Neutrophil (primary cell): ENCODE data around the gene TMEM164.

Experiments
- H3K27ac ChIP-seq: fragments of 200-600 bp; sonication (generic); 2 replicates; pipeline ENCODE4 v1.5.1; 2016; ENCODE audit warnings: mild to moderate bottlenecking, moderate library complexity
- H3K27me3 ChIP-seq: fragments of 200-600 bp; sonication (generic); 2 replicates; pipeline ENCODE4 v1.6.0; 2016; ENCODE audit warnings: mild to moderate bottlenecking
- H3K36me3 ChIP-seq: fragments of 200-600 bp; sonication (generic); 2 replicates; pipeline ENCODE4 v1.5.1; 2017
- H3K4me1 ChIP-seq, 2 experiments: fragments of 200-600 bp in 1 of 2; sonication (generic) in 1 of 2; 1 replicate in 1 of 2; 2 replicates in 1 of 2; pipeline versions ENCODE4 v1.5.1 to v1.6.1; 2013 to 2016; ENCODE audit warnings: low read depth in 1 of 2, low read length in 1 of 2, mild to moderate bottlenecking in 1 of 2, moderate library complexity in 1 of 2; ENCODE audit not compliant: control insufficient read depth in 1 of 2, insufficient read depth in 1 of 2
- H3K4me3 ChIP-seq, 2 experiments: fragments of 200-600 bp in 1 of 2; sonication (generic) in 1 of 2; 1 replicate in 1 of 2; 2 replicates in 1 of 2; pipeline ENCODE4 v1.5.1; 2013 to 2016; ENCODE audit warnings: low read depth in 1 of 2, low read length in 1 of 2, mild to moderate bottlenecking in 1 of 2, moderate library complexity in 1 of 2
- H3K9me3 ChIP-seq: fragments of 200-600 bp; sonication (generic); 2 replicates; pipeline ENCODE4 v1.5.1; 2016
- TF ChIP-seq, protein P1 (sequence below): fragments of 200-600 bp; sonication (generic); IDR thresholded peaks from 2 replicates; pipeline ENCODE4 v1.5.1; 2016; ENCODE audit warnings: antibody characterized with exemption

TMEM164 gene

DNA sequence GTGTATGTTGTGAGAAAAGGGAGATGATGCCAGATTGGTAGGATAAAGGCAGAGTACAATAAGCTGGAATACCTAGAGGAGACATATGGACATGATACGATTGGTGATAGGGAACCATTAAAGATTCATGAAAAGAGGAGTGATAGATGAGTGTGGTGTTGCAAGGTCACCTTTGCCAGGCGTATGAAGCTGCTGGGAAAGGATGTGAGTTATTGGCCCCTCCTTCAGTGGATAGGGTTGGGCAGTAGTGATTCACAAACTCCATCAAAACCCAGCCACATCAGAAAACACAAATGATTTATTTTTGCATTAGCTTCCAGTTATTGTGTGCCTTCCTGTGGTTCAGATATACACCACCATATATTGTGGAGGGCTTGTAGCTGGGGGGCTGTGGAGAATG, 34.3 kb downstream of the TMEM164 start:
- TF ChIP-seq, protein P1, sequence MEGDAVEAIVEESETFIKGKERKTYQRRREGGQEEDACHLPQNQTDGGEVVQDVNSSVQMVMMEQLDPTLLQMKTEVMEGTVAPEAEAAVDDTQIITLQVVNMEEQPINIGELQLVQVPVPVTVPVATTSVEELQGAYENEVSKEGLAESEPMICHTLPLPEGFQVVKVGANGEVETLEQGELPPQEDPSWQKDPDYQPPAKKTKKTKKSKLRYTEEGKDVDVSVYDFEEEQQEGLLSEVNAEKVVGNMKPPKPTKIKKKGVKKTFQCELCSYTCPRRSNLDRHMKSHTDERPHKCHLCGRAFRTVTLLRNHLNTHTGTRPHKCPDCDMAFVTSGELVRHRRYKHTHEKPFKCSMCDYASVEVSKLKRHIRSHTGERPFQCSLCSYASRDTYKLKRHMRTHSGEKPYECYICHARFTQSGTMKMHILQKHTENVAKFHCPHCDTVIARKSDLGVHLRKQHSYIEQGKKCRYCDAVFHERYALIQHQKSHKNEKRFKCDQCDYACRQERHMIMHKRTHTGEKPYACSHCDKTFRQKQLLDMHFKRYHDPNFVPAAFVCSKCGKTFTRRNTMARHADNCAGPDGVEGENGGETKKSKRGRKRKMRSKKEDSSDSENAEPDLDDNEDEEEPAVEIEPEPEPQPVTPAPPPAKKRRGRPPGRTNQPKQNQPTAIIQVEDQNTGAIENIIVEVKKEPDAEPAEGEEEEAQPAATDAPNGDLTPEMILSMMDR = no peak
- H3K9me3 ChIP-seq = no peaks in the 10 kb centered on the region
- H3K4me1 ChIP-seq = peaks cover 18 to 22% of the 10 kb centered on the region in 2 experiments
- H3K36me3 ChIP-seq = no peaks in the 10 kb centered on the region
- H3K4me3 ChIP-seq = no peak overlapping the region
- no peaks in the 10 kb centered on the region for H3K27me3 ChIP-seq
- peak overlapping the region; percentile 61 for H3K27ac ChIP-seq

DNA sequence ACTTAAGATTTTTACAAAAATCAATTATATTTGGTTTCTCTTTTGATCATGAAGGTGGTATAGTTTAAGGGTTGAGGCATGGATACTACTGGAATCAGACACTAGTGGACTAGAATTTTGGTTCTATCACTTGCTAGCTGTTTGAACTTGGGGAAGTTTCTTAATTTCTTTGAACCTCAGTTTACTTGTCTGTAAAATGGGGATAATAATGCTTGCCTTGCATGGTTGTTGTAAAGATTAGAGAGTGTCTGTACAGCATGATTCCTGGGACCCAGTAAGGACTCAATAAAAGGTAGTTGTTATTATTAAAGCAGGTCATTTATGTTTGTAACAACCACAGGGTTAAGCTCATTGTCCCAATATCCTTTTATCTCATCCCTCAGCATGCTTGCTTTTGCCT, 36.0 kb downstream of the TMEM164 start:
- Histone ChIP-seq H3K27ac (no peak overlapping the region), H3K27me3 (no peaks in the 10 kb centered on the region), H3K4me3 (no peak overlapping the region), H3K36me3 (no peaks in the 10 kb centered on the region), H3K9me3 (no peaks in the 10 kb centered on the region), H3K4me1 (peaks cover 30 to 39% of the 10 kb centered on the region in 2 experiments)
- TF ChIP-seq, protein P1 = no peak

DNA sequence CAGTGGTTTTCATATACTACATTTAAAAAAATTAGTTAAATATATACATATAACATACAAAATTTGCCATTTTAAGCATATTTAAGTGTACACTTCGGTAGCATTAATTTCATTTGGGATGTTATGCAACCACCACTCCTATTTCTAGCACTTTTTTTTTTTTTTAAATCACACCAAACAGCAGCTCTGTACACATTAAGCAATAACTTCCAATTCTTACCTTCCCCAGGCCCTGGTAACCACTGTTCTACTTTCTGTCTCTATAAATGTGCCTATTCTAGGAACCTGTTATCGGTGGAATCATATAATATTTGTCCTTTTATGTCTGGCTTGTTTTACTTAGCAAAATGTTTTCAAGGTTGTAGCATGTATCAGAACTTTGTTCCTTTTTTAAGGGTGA, 39.1 kb downstream of the TMEM164 start:
- no peaks in the 10 kb centered on the region for H3K9me3 ChIP-seq
- peak overlapping the region; percentile 54 for H3K27ac ChIP-seq
- no peaks in the 10 kb centered on the region for H3K36me3 ChIP-seq
- H3K4me1 ChIP-seq = peaks cover 19 to 32% of the 10 kb centered on the region in 2 experiments
- H3K27me3 ChIP-seq = no peaks in the 10 kb centered on the region
- no peak overlapping the region for H3K4me3 ChIP-seq
- TF ChIP-seq, protein P1 = no peak

DNA sequence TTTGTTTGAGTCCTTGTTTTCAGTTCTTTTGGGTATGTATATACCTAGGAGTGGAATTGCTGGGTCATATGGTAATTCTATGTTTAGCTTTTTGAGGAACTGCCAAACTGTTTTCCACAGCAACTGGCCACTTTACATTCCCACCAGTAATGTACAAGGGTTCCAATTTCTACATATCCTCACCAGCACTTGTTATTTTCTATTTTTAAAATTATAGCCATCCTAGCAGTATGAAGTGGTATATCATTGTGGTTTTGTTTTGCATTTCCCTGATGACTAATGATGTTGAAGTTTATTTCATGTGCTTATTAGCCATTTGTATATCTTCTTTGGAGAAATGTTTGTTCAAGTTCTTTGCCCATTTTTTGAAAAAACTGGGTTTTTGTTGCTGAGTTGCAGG, 39.6 kb downstream of the TMEM164 start:
- Histone ChIP-seq H3K27ac (peak overlapping the region; percentile 54), H3K36me3 (no peaks in the 10 kb centered on the region), H3K4me1 (peaks cover 18 to 28% of the 10 kb centered on the region in 2 experiments), H3K4me3 (no peak overlapping the region), H3K9me3 (no peaks in the 10 kb centered on the region), H3K27me3 (no peaks in the 10 kb centered on the region)
- TF ChIP-seq, protein P1 = no peak

DNA sequence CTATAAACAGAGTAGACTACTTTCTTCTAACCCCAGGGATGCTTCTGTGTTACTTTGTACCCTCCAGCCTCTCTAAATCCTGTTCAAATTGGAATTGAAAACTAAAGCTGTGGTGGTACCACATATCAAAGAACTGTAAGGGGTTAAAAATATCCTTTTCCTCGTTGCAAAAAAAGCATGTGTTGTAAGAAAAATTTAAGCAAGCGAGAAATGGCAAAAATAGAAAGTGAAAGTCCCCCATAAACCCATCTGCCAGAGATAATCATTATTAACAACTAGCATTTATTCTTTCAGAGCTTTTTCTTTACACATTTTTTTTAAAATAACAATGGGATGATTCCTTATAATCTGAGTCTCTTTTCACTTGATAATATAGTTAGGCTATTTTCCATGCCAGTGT, 40.6 kb downstream of the TMEM164 start:
- Histone ChIP-seq H3K27ac (peak overlapping the region; percentile 36), H3K9me3 (no peaks in the 10 kb centered on the region), H3K36me3 (no peaks in the 10 kb centered on the region), H3K27me3 (no peaks in the 10 kb centered on the region), H3K4me3 (no peak overlapping the region), H3K4me1 (peaks cover 18 to 28% of the 10 kb centered on the region in 2 experiments)
- TF ChIP-seq, protein P1 = no peak
